GM21723 (cell line): ENCODE results near the gene ING5.

ENCODE experiments used
- ATAC-seq: cut with Tn5 transposase; IDR thresholded peaks from one replicate; pipeline ENCODE4 v1.9.1; 2021; ENCODE audit warnings: mild to moderate bottlenecking, moderate library complexity; ENCODE audit not compliant: unreplicated experiment

The ING5 gene

GRCh38 chr2:241672243-241673188 lies 29.3 kb upstream of the ING5 start:
- no peak for ATAC-seq

GRCh38 chr2:241673189-241673663 lies 28.6 kb upstream of the ING5 start:
- no peak for ATAC-seq

GRCh38 chr2:241673797-241674725 lies 27.8 kb upstream of the ING5 start:
- ATAC-seq, result no peak

GRCh38 chr2:241675885-241676284 lies 26.0 kb upstream of the ING5 start:
- no peak for ATAC-seq

GRCh38 chr2:241676665-241677064 lies 25.2 kb upstream of the ING5 start:
- ATAC-seq, result no peak

- no peak for ATAC-seq
Measured at GRCh38 chr2:241677392-241677791, 24.4 kb upstream of the ING5 start.

- ATAC-seq, result no peak
Measured at GRCh38 chr2:241678307-241678706, 23.5 kb upstream of the ING5 start.

- ATAC-seq, result no peak
Measured at GRCh38 chr2:241678784-241679540, 22.9 kb upstream of the ING5 start.

GRCh38 chr2:241680044-241680443 lies 21.8 kb upstream of the ING5 start:
- no peak for ATAC-seq

GRCh38 chr2:241680827-241681599 lies 20.8 kb upstream of the ING5 start:
- no peak for ATAC-seq

GRCh38 chr2:241686324-241686649 lies 15.6 kb upstream of the ING5 start:
- peak; percentile 22 for ATAC-seq

GRCh38 chr2:241686650-241687425 lies 15.0 kb upstream of the ING5 start, which contains the start of gene DTYMK:
DTYMK (minus strand) TSS chr2:241686815; CDS start chr2:241686783, 32 bp downstream.
- peak; percentile 93 for ATAC-seq

- ATAC-seq, result no peak
Measured at GRCh38 chr2:241689306-241689705, 12.5 kb upstream of the ING5 start.

GRCh38 chr2:241690202-241690717 lies 11.6 kb upstream of the ING5 start:
- no peak for ATAC-seq

GRCh38 chr2:241692448-241692847 lies 9.4 kb upstream of the ING5 start:
- no peak for ATAC-seq

- ATAC-seq, result no peak
Measured at GRCh38 chr2:241695651-241696050, 6.2 kb upstream of the ING5 start.

GRCh38 chr2:241701149-241701398 lies 765 bp upstream of the ING5 start:
- ATAC-seq, result no peak

GRCh38 chr2:241702155-241703031 lies 554 bp downstream of the ING5 start:
- ATAC-seq, result peak; percentile 70
